ENCODE data around the gene FCF1.

DNA sequence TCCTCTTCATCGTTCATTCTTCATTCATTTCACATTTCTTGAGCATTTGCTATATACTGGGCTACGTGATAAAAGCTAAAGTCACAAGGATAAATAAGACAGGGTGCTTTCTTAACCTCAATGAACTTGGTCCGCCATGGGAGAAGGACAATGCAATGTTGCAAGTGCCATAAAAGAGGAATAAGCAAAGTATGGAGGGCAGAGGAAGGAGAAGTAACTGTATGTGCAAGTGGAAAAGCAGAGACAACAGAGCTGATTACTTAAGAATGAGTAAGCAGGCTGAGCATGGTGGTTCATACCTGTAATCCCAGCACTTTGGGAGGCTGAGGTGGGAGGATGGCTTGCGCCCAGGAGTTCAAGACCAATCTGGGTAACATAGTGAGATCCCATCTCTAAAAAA is 14.5 kb upstream of the FCF1 start:
- TF ChIP-seq, protein P1, sequence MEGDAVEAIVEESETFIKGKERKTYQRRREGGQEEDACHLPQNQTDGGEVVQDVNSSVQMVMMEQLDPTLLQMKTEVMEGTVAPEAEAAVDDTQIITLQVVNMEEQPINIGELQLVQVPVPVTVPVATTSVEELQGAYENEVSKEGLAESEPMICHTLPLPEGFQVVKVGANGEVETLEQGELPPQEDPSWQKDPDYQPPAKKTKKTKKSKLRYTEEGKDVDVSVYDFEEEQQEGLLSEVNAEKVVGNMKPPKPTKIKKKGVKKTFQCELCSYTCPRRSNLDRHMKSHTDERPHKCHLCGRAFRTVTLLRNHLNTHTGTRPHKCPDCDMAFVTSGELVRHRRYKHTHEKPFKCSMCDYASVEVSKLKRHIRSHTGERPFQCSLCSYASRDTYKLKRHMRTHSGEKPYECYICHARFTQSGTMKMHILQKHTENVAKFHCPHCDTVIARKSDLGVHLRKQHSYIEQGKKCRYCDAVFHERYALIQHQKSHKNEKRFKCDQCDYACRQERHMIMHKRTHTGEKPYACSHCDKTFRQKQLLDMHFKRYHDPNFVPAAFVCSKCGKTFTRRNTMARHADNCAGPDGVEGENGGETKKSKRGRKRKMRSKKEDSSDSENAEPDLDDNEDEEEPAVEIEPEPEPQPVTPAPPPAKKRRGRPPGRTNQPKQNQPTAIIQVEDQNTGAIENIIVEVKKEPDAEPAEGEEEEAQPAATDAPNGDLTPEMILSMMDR (IDR thresholded peaks at IDR 0.05; ENCODE audit: borderline replicate concordance, extremely low read depth, low read length, poor library complexity, severe bottlenecking): no peak
- no peak for TF ChIP-seq EZH2 (IDR thresholded peaks at IDR 0.05; ENCODE audit: borderline replicate concordance, low read depth, low read length, severe bottlenecking)
